ENCODE results near the gene GUCY1A2.

GUCY1A2 gene

DNA sequence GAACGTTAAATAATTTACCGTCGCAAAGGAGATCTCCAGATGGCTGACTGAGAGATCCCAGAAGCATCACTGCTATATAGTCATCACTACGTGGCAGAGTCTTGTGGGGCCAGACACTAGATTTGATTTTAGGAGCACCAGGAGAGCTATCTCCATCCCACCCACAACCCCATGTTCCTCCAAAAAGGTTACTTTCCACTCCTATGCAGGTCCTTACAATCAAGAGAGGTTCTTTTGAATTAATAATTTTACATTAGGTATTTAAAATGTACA lies 19.4 kb downstream of the GUCY1A2 start:
- no CpG with 5 or more reads among the region's 4 CpGs for WGBS (ENCODE audit: insufficient coverage, insufficient read length)
- Histone ChIP-seq H3K4me3 (ENCODE audit: low read length) (no peak overlapping the region), H3K36me3 (ENCODE audit: control insufficient read depth, insufficient read depth, low read length) (no peaks in the 10 kb centered on the region), H3K9me3 (ENCODE audit: control insufficient read depth, insufficient read depth, low read length) (no peaks in the 10 kb centered on the region), H3K27ac (ENCODE audit: low read length) (no peak overlapping the region), H3K27me3 (ENCODE audit: control insufficient read depth, insufficient read depth, low read length) (no peaks in the 10 kb centered on the region), H3K4me1 (ENCODE audit: control insufficient read depth, insufficient read depth, low read length) (no peaks in the 10 kb centered on the region)
- no peak for DNase-seq (ENCODE audit: low read depth, low spot score)

DNA sequence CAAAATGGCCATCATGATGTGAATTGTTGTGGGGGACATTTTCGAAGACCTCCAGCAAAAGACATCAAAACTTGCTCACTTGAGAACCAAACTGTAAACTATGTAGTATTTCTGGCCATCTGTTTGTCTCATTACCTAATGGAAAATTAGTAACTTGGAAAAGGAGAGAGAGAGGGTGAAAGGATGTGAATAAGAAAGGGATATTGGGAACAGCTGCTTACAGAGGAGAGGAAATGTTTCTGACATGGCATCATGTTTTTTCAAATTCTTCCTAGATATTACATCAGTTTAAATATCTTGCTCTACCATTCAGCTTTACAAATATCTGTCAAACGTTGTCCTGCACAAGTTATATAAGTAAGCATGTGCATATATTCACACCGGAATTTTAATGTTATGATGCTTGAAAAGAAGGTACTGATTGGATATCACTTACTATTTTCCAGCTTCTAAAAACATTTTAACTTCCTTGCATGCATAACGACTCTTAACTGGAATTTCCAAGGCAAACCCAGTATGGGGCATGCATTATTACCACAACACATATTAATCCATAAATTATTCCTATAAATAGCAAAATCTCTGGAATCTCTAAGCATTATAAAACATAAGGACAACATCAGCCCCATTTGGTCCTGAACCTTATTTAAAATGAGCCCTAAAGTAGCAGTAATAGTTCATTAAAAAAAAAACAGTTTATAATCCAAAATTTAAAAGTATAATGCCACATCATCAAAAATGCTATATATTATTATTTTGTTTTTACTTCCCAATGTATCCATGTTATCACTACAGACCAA lies 20.0 kb downstream of the GUCY1A2 start:
- no peak overlapping the region for H3K4me3 ChIP-seq (ENCODE audit: low read length)
- no CpG with 5 or more reads among the region's 4 CpGs for WGBS (ENCODE audit: insufficient coverage, insufficient read length)
- H3K4me1 ChIP-seq (ENCODE audit: control insufficient read depth, insufficient read depth, low read length) = no peaks in the 10 kb centered on the region
- no peaks in the 10 kb centered on the region for H3K27me3 ChIP-seq (ENCODE audit: control insufficient read depth, insufficient read depth, low read length)
- no peak overlapping the region for H3K27ac ChIP-seq (ENCODE audit: low read length)
- no peak for DNase-seq (ENCODE audit: low read depth, low spot score)
- no peaks in the 10 kb centered on the region for H3K36me3 ChIP-seq (ENCODE audit: control insufficient read depth, insufficient read depth, low read length)
- H3K9me3 ChIP-seq (ENCODE audit: control insufficient read depth, insufficient read depth, low read length) = no peaks in the 10 kb centered on the region

DNA sequence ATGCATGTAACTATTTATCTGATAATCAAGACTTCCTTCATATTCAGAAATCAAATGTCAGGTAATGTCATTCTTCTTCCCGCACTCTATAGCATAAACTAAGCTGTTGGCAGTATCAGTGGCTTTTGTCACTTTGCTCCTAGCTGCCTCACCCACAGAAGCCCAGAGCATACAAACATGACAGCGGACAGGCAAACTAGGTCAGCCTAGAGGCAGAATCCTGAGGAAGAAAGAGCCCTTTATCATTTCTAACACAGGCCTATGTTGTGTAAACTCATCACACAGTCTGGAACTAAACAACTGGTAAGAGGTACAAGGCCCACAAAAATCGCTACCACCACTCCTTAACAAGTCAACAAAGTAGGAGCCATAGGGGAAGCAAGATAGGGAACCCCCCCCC lies 21.0 kb downstream of the GUCY1A2 start:
- Histone ChIP-seq H3K36me3 (ENCODE audit: control insufficient read depth, insufficient read depth, low read length) (no peaks in the 10 kb centered on the region), H3K4me3 (ENCODE audit: low read length) (no peak overlapping the region), H3K27me3 (ENCODE audit: control insufficient read depth, insufficient read depth, low read length) (no peaks in the 10 kb centered on the region), H3K4me1 (ENCODE audit: control insufficient read depth, insufficient read depth, low read length) (no peaks in the 10 kb centered on the region), H3K27ac (ENCODE audit: low read length) (no peak overlapping the region), H3K9me3 (ENCODE audit: control insufficient read depth, insufficient read depth, low read length) (no peaks in the 10 kb centered on the region)
- DNase-seq (ENCODE audit: low read depth, low spot score) = no peak
- WGBS (ENCODE audit: insufficient coverage, insufficient read length) = no CpG with 5 or more reads among the region's 3 CpGs

DNA sequence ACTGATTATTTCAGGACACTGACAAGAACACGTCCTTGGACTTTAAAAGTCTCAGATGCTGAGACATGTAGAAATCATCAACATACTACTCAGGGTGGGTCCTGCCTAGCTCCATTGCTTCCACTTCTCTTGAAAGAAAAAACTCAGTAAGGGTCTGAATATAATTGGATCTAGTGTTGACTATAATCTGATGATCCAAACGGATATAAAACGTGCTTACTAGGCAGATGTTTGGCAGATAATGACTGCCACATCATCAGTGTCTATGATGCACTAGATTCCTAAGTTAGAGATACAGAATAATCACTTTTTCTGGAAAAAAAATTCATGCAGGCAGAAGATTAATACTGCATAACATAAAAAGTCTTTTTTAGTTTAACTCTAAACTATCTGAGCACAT lies 21.6 kb downstream of the GUCY1A2 start:
- WGBS (ENCODE audit: insufficient coverage, insufficient read length) = no CpG with 5 or more reads among the region's 3 CpGs

DNA sequence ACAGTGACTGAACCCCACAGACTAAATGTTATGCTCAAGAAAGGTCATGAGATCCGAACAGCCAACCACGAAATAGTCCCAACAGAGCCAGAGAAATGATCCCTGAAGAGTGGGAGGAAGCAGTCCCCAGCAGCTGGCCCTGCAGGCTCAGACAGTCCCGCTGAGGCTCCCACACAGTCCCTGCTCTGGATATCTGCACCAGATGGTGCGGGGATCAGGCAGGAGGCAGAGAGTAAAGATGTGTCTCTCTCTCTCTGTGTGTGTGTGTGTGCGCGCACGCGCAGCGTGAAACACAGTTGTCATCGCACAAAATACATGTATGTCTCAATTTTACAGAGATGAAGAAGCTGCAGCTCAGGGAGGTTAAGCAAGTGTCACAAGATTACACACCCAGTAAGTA lies 27.9 kb downstream of the GUCY1A2 start:
- no peaks in the 10 kb centered on the region for H3K9me3 ChIP-seq (ENCODE audit: control insufficient read depth, insufficient read depth, low read length)

More for the DNA sequence above, 21.6 kb downstream of the GUCY1A2 start:
- Histone ChIP-seq H3K9me3 (ENCODE audit: control insufficient read depth, insufficient read depth, low read length) (no peaks in the 10 kb centered on the region), H3K4me1 (ENCODE audit: control insufficient read depth, insufficient read depth, low read length) (no peaks in the 10 kb centered on the region), H3K27me3 (ENCODE audit: control insufficient read depth, insufficient read depth, low read length) (no peaks in the 10 kb centered on the region), H3K27ac (ENCODE audit: low read length) (no peak overlapping the region), H3K4me3 (ENCODE audit: low read length) (no peak overlapping the region), H3K36me3 (ENCODE audit: control insufficient read depth, insufficient read depth, low read length) (no peaks in the 10 kb centered on the region)
- DNase-seq (ENCODE audit: low read depth, low spot score) = no peak

DNA sequence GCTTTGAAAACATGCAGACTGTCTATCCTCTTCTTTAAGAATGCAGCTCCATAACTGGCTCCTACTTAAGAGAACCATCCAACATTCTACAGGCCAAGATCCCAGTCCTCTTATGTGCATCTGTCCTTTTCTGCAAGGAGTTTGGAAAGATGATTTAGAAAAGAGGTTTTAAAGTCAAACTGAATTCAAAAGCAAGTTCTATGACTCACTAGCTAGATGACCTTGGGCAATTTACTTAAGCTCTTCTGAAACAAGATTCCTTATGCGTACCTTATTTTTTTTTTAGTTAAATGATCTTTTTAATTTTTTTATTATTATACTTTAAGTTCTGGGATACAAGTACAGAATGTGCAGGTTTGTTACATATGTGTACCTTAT lies 29.2 kb downstream of the GUCY1A2 start:
- H3K4me3 ChIP-seq (ENCODE audit: low read length) = no peak overlapping the region
- no peak overlapping the region for H3K27ac ChIP-seq (ENCODE audit: low read length)
- no peaks in the 10 kb centered on the region for H3K36me3 ChIP-seq (ENCODE audit: control insufficient read depth, insufficient read depth, low read length)
- H3K27me3 ChIP-seq (ENCODE audit: control insufficient read depth, insufficient read depth, low read length) = no peaks in the 10 kb centered on the region
- H3K4me1 ChIP-seq (ENCODE audit: control insufficient read depth, insufficient read depth, low read length) = no peaks in the 10 kb centered on the region
- no peak for DNase-seq (ENCODE audit: low read depth, low spot score)
- no CpG with 5 or more reads among the region's 1 CpG for WGBS (ENCODE audit: insufficient coverage, insufficient read length)
- H3K9me3 ChIP-seq (ENCODE audit: control insufficient read depth, insufficient read depth, low read length) = no peaks in the 10 kb centered on the region

More for the DNA sequence above, 27.9 kb downstream of the GUCY1A2 start:
- H3K27ac ChIP-seq (ENCODE audit: low read length) = no peak overlapping the region
- no peak overlapping the region for H3K4me3 ChIP-seq (ENCODE audit: low read length)
- no CpG with 5 or more reads among the region's 10 CpGs for WGBS (ENCODE audit: insufficient coverage, insufficient read length)
- H3K27me3 ChIP-seq (ENCODE audit: control insufficient read depth, insufficient read depth, low read length) = no peaks in the 10 kb centered on the region
- H3K36me3 ChIP-seq (ENCODE audit: control insufficient read depth, insufficient read depth, low read length) = no peaks in the 10 kb centered on the region
- no peaks in the 10 kb centered on the region for H3K4me1 ChIP-seq (ENCODE audit: control insufficient read depth, insufficient read depth, low read length)
- DNase-seq (ENCODE audit: low read depth, low spot score) = no peak

DNA sequence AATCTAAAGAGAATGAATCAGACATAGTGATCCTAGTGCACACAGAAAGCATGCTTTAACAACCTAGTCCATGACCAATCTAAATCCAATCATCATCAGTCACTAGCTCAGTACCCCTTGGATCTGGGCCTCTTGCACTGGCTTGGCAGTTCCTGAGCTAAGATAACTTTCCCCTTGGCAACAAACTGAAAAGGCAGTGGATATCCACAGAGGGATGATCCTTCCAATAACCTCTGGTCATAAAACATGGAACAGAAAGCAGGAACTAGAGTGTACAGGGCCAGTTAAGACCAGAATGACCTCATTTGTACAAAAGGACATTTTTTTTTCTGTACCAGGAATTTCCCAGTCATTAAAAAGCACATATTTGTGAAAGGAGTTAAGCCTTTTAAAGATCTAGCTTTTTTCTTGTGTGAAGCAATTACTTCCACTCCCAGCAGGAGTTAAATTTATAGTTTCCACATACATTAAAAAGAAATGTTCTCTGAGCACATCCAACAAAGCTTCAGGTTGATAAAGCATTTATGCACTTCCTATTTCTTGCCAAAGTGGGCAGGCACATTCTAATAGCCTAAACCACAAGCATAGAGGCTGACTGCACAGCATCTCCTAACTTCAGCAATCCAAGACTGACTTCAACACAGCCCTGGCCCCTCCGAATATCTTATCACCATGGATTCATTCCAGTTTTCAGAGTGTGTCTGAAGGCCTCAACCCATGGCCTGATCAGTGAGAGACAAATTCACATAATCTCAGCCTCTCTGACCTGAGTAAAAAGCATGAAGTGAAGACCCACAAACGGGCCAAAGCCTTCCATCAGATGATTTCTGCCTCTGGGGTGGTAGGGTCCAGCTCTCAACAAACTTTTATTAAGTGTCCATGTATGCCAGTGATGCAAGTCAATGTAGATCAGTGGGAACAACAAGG lies 29.9 kb downstream of the GUCY1A2 start:
- no peak for DNase-seq (ENCODE audit: low read depth, low spot score)
- Histone ChIP-seq H3K9me3 (ENCODE audit: control insufficient read depth, insufficient read depth, low read length) (no peaks in the 10 kb centered on the region), H3K36me3 (ENCODE audit: control insufficient read depth, insufficient read depth, low read length) (no peaks in the 10 kb centered on the region), H3K27ac (ENCODE audit: low read length) (no peak overlapping the region), H3K4me3 (ENCODE audit: low read length) (no peak overlapping the region), H3K4me1 (ENCODE audit: control insufficient read depth, insufficient read depth, low read length) (no peaks in the 10 kb centered on the region), H3K27me3 (ENCODE audit: control insufficient read depth, insufficient read depth, low read length) (no peaks in the 10 kb centered on the region)
- no CpG with 5 or more reads among the region's 2 CpGs for WGBS (ENCODE audit: insufficient coverage, insufficient read length)

DNA sequence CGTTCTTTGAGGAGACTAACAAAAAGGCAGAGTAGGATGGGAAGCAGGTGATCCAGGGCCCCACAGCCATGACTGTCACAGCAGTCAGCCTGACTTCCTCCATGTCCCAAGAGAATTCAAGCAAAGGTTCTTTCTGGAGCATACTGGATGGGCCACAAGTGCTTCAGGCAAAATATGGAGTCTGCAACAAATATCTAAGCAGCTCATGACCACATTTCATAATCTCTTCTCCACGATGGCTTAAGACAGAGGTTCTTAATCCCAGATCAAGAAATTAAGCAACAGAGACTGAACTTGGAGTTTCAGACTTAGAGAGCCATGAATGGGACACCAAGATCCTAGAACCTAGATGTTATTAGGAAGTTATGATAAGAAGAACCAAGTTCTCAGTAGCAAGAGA lies 31.6 kb downstream of the GUCY1A2 start:
- Histone ChIP-seq H3K4me1 (ENCODE audit: control insufficient read depth, insufficient read depth, low read length) (no peaks in the 10 kb centered on the region), H3K27me3 (ENCODE audit: control insufficient read depth, insufficient read depth, low read length) (no peaks in the 10 kb centered on the region), H3K27ac (ENCODE audit: low read length) (no peak overlapping the region), H3K36me3 (ENCODE audit: control insufficient read depth, insufficient read depth, low read length) (no peaks in the 10 kb centered on the region), H3K4me3 (ENCODE audit: low read length) (no peak overlapping the region), H3K9me3 (ENCODE audit: control insufficient read depth, insufficient read depth, low read length) (no peaks in the 10 kb centered on the region)
- WGBS (ENCODE audit: insufficient coverage, insufficient read length) = no CpG with 5 or more reads among the region's 2 CpGs
- DNase-seq (ENCODE audit: low read depth, low spot score) = no peak

DNA sequence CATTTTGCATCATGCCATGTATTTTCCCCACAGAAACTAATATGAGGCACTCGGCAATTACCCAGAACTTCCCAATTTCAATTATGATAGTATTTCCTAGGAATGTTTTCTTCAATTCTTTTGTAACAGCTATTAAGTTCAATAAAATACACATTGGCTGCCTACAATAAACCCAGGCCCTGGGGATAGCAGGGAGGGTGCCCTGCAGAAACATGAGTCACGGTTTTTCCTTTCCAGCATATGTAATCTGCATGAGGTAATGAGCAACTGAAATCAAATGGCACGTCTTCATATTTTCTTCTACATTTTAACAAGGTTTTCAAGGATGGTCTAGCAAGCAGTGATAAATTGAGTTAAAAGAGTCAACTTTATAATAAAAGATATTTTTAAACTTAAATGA lies 32.0 kb downstream of the GUCY1A2 start:
- DNase-seq (ENCODE audit: low read depth, low spot score) = no peak
- Histone ChIP-seq H3K9me3 (ENCODE audit: control insufficient read depth, insufficient read depth, low read length) (no peaks in the 10 kb centered on the region), H3K4me1 (ENCODE audit: control insufficient read depth, insufficient read depth, low read length) (no peaks in the 10 kb centered on the region), H3K4me3 (ENCODE audit: low read length) (no peak overlapping the region), H3K27me3 (ENCODE audit: control insufficient read depth, insufficient read depth, low read length) (no peaks in the 10 kb centered on the region), H3K27ac (ENCODE audit: low read length) (no peak overlapping the region), H3K36me3 (ENCODE audit: control insufficient read depth, insufficient read depth, low read length) (no peaks in the 10 kb centered on the region)
- no CpG with 5 or more reads among the region's 3 CpGs for WGBS (ENCODE audit: insufficient coverage, insufficient read length)

DNA sequence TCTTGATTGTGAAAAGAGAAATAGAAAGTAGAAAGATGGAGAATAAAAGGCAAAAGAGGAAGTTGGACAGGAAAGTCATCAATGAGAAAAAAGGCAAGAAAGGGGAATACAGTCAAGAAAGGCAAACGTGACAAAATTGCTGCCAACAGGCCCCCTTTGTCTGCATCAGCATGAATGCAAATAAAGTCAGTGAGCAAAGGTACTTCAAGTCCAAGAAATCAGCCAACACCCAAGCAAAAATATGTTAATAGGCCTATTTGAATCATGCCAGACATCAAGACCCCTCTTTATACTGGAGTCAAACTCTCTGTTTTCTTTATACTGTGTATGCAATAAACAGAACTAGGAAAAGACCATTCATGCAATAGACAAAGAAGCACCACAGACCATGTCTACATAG lies 34.3 kb downstream of the GUCY1A2 start:
- no peaks in the 10 kb centered on the region for H3K4me1 ChIP-seq (ENCODE audit: control insufficient read depth, insufficient read depth, low read length)
- no CpG with 5 or more reads among the region's 1 CpG for WGBS (ENCODE audit: insufficient coverage, insufficient read length)

More for the DNA sequence above, 34.3 kb downstream of the GUCY1A2 start:
- Histone ChIP-seq H3K36me3 (ENCODE audit: control insufficient read depth, insufficient read depth, low read length) (no peaks in the 10 kb centered on the region), H3K27me3 (ENCODE audit: control insufficient read depth, insufficient read depth, low read length) (no peaks in the 10 kb centered on the region), H3K4me3 (ENCODE audit: low read length) (no peak overlapping the region), H3K27ac (ENCODE audit: low read length) (no peak overlapping the region), H3K9me3 (ENCODE audit: control insufficient read depth, insufficient read depth, low read length) (no peaks in the 10 kb centered on the region)
- DNase-seq (ENCODE audit: low read depth, low spot score) = no peak

All from iPS DF 6.9 (cell line).